Keratinocyte (primary cell): ENCODE measurements around the gene HERPUD1.

Experiments used
- EZH2 ChIP-seq: IDR thresholded peaks from one replicate; pipeline ENCODE4 v1.6.1; 2012; ENCODE audit warnings: inconsistent platforms, mild to moderate bottlenecking, low read length, moderate library complexity
- TF ChIP-seq, protein P1 (sequence below), 3 experiments: IDR thresholded peaks in 1 of 3; conservative IDR thresholded peaks in 1 of 3; optimal IDR thresholded peaks in 1 of 3; 2 replicates in 2 of 3; 3 replicates in 1 of 3; pipeline versions ENCODE3 to v1.5.1; 2011; ENCODE audit warnings: low read length in 3 of 3, mild to moderate bottlenecking in 3 of 3, moderate library complexity in 2 of 3, control low read depth in 1 of 3, inconsistent platforms in 1 of 3; ENCODE audit not compliant: insufficient read depth in 2 of 3; ENCODE audit errors: extremely low read depth in 1 of 3

DNA sequence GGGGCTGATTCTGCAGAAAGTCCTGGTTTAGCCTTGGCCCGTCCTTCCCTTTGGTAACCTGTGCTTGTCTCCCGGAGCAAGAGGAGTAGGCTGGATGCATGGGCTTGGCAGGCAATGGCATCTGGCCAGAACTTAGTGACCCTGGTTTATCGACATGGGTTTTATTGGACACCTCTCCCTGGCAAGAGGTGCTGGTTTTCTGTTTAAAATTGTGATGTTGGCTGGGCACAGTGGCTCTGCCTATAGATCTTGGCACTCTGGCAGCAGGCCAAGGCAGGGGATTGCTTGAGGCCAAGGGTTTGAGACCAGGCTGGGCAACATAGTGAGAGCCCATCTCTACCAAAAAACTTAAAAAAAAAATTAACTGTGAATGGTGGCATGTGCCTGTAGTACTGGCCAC is 35.7 kb upstream of the HERPUD1 start:
- TF ChIP-seq, protein P1, sequence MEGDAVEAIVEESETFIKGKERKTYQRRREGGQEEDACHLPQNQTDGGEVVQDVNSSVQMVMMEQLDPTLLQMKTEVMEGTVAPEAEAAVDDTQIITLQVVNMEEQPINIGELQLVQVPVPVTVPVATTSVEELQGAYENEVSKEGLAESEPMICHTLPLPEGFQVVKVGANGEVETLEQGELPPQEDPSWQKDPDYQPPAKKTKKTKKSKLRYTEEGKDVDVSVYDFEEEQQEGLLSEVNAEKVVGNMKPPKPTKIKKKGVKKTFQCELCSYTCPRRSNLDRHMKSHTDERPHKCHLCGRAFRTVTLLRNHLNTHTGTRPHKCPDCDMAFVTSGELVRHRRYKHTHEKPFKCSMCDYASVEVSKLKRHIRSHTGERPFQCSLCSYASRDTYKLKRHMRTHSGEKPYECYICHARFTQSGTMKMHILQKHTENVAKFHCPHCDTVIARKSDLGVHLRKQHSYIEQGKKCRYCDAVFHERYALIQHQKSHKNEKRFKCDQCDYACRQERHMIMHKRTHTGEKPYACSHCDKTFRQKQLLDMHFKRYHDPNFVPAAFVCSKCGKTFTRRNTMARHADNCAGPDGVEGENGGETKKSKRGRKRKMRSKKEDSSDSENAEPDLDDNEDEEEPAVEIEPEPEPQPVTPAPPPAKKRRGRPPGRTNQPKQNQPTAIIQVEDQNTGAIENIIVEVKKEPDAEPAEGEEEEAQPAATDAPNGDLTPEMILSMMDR (optimal IDR thresholded peaks at IDR 0.05 in 1 of 3, IDR thresholded peaks at IDR 0.05 in 1 of 3, conservative IDR thresholded peaks at IDR 0.05 in 1 of 3; ENCODE audit: extremely low read depth in 1 of 3, insufficient read depth in 2 of 3, low read length in 3 of 3), result no peak
- TF ChIP-seq EZH2, result no peak
